Activated B cell treated with CpG ODN at 0.5 μM for 24 hours (primary cell): ENCODE data around the gene STARD10. TPM values are rescaled to one million over a fixed set of nuclear protein-coding genes. Genes with fewer than 3 reads are reported as not detected.
"Not testable (repeated sequence)": the region's sequence is repeated elsewhere in the genome, so short reads cannot be mapped to it uniquely, and the experiment has no call there.

Experiments
- ATAC-seq: fragments of 200-7000 bp; cut with Tn5 transposase; one replicate; pipeline ENCODE4 v1.10.0; 2021; ENCODE audit warnings: low read depth, mild to moderate bottlenecking, moderate library complexity
- CTCF ChIA-PET: fragments of 350-600 bp; sonication (Branson Sonifier 250); formaldehyde crosslinking; loops from one replicate; lab custom pipeline; 2021; ENCODE audit warnings: antibody characterized with exemption; lab: Charles Lee
- POLR2A ChIA-PET: fragments of 350-600 bp; sonication (Branson Sonifier 250); formaldehyde crosslinking; loops from one replicate; lab custom pipeline; 2021; ENCODE audit warnings: antibody characterized with exemption; lab: Charles Lee
- DNase-seq: peaks from one replicate; pipeline ENCODE4 v3.0.0; 2022
- H3K27ac Mint-ChIP-seq: one replicate; pipeline ENCODE4 v1.8.0; 2020; ENCODE audit warnings: mixed read lengths
- H3K27me3 Mint-ChIP-seq: one replicate; pipeline ENCODE4 v1.8.0; 2021; ENCODE audit warnings: mixed read lengths
- H3K36me3 Mint-ChIP-seq: one replicate; pipeline ENCODE4 v1.8.0; 2021; ENCODE audit warnings: low read depth, mixed read lengths
- H3K4me1 Mint-ChIP-seq: one replicate; pipeline ENCODE4 v1.8.0; 2021; ENCODE audit warnings: mixed read lengths
- H3K4me3 Mint-ChIP-seq: one replicate; pipeline ENCODE4 v1.8.0; 2020; ENCODE audit warnings: mild to moderate bottlenecking, mixed read lengths
- H3K9me3 Mint-ChIP-seq: one replicate; pipeline ENCODE4 v1.8.0; 2020; ENCODE audit warnings: mixed read lengths
- intact Hi-C: fragments of 100-400 bp; cut with micrococcal nuclease; formaldehyde crosslinking; loops from one replicate; pipeline ENCODE4 v1.15.1; 2024
- total RNA-seq: library from RNA; stranded (reverse); gene quantifications from 2 replicates; pipeline ENCODE4 v1.2.3, GENCODE V29; 2022
- TF ChIP-seq, protein P1 (sequence below): fragments of 200-600 bp; IDR thresholded peaks from one replicate; pipeline ENCODE4 v1.8.0; 2022; ENCODE audit warnings: antibody characterized with exemption, mild to moderate bottlenecking

STARD10 gene
- total RNA-seq, 1 donor from 2014 or later, result 42.6 TPM

DNA sequence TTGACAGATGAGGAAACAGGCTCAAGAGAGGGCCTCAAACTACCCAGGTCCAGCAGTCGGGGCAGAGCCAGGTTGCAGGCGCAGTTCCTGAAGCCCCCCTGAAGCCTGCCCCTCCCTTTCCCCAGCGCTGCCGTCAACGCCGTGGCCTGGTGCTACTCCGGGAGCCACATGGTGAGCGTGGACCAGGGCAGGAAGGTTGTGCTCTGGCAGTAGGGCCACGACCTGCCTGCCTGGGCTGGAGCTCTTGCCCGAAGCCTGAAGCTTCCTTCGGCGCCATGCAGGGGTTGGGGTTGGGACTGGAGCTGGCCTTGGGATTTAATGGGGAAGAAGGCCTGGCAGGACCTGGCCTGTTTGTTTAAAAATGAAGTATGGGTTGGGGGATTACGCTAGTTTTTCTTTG lies 35.3 kb upstream of the STARD10 start:
- Mint-ChIP-seq H3K27me3 (no peaks in the 10 kb centered on the region), H3K36me3 (peaks cover 63% of the 10 kb centered on the region), H3K4me3 (no peak overlapping the region), H3K27ac (peak overlapping the region; percentile 41), H3K9me3 (no peaks in the 10 kb centered on the region), H3K4me1 (peaks cover 30% of the 10 kb centered on the region)
- POLR2A ChIA-PET, result interaction anchor here (0.6 to 2.1 kb wide), 5 partner anchors 13 to 476 kb away, joined by 4 to 8 read pairs (median 4); no protein-coding TSS in a partner anchor
- ATAC-seq (no peak), DNase-seq (no peak)
- TF ChIP-seq, protein P1, sequence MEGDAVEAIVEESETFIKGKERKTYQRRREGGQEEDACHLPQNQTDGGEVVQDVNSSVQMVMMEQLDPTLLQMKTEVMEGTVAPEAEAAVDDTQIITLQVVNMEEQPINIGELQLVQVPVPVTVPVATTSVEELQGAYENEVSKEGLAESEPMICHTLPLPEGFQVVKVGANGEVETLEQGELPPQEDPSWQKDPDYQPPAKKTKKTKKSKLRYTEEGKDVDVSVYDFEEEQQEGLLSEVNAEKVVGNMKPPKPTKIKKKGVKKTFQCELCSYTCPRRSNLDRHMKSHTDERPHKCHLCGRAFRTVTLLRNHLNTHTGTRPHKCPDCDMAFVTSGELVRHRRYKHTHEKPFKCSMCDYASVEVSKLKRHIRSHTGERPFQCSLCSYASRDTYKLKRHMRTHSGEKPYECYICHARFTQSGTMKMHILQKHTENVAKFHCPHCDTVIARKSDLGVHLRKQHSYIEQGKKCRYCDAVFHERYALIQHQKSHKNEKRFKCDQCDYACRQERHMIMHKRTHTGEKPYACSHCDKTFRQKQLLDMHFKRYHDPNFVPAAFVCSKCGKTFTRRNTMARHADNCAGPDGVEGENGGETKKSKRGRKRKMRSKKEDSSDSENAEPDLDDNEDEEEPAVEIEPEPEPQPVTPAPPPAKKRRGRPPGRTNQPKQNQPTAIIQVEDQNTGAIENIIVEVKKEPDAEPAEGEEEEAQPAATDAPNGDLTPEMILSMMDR, result no peak
- CTCF ChIA-PET, result interaction anchor here (5.9 kb wide), 1 partner anchor 349 kb away, joined by 75 read pairs; no protein-coding TSS in a partner anchor
- intact Hi-C loops, result loop anchor here (10.0 kb wide), 1 partner anchor 556 kb away; no protein-coding TSS in a partner anchor

DNA sequence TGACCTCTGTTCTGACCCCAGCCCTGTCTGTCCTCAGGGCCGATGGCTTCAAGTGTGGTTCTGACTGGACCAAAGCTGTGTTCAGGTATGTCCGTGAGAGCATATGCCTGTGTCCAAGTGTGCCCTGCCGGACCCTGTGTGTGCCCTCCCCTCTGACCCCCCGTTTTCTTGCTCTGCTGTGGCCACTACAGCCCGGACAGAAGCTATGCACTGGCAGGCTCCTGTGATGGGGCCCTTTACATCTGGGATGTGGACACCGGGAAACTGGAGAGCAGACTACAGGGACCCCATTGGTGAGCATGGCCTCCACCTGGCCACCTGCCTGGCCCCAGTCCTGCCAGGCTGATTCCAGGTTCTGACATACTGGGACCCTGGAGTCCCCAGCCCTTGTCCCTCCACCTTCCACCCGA lies 34.9 kb upstream of the STARD10 start:
- H3K27ac Mint-ChIP-seq, result peak overlapping the region; percentile 73
- H3K4me3 Mint-ChIP-seq, result no peak overlapping the region
- ATAC-seq, result no peak
- no peaks in the 10 kb centered on the region for H3K27me3 Mint-ChIP-seq
- H3K36me3 Mint-ChIP-seq, result peaks cover 59% of the 10 kb centered on the region
- DNase-seq, result no peak
- intact Hi-C loops, result loop anchor here (10.0 kb wide), 1 partner anchor 556 kb away; no protein-coding TSS in a partner anchor
- peaks cover 32% of the 10 kb centered on the region for H3K4me1 Mint-ChIP-seq
- ChIA-PET POLR2A (interaction anchor here (0.6 to 1.7 kb wide), 4 partner anchors 13 to 476 kb away, joined by 3 to 8 read pairs (median 4); no protein-coding TSS in a partner anchor), CTCF (interaction anchor here (1.2 to 5.9 kb wide), 2 partner anchors 103 to 349 kb away, joined by 3 to 75 read pairs; no protein-coding TSS in a partner anchor)
- H3K9me3 Mint-ChIP-seq, result no peaks in the 10 kb centered on the region
- TF ChIP-seq, protein P1, result no peak

DNA sequence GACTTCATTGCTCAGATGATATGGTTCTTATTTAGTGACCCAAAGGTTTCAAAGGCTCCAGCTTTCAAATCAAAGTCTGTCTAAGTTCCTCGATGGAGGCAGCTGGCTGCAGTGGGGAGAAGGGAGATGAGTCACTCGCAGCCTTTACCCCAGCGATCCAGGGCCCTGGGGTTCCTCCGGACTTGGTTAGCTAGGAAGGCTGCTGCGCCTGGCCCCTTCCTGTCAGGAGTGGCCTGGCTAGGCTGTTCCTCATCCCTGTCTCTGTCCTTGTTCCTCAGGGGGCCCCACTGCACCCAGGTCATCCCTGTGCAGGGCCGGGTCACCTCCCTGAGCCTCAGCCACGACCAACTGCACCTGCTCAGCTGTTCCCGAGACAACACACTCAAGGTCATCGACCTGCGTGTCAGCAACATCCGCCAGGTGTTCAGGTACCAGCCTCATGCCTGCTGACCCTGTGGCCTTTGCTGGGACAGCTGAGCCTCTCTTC lies 34.3 kb upstream of the STARD10 start:
- ChIA-PET CTCF (interaction anchor here (1.2 to 5.9 kb wide), 2 partner anchors 103 to 350 kb away, joined by 3 to 75 read pairs; no protein-coding TSS in a partner anchor), POLR2A (interaction anchor here (0.7 to 1.7 kb wide), 6 partner anchors 12 to 350 kb away, joined by 3 to 6 read pairs (median 4); no protein-coding TSS in a partner anchor)
- H3K36me3 Mint-ChIP-seq, result peaks cover 56% of the 10 kb centered on the region
- H3K9me3 Mint-ChIP-seq, result no peaks in the 10 kb centered on the region
- peaks cover 37% of the 10 kb centered on the region for H3K4me1 Mint-ChIP-seq
- no peak for DNase-seq
- H3K27me3 Mint-ChIP-seq, result no peaks in the 10 kb centered on the region
- intact Hi-C loops, result loop anchor here (10.0 kb wide), 1 partner anchor 557 kb away; no protein-coding TSS in a partner anchor
- no peak for ATAC-seq
- TF ChIP-seq, protein P1, result no peak
- no peak overlapping the region for H3K4me3 Mint-ChIP-seq
- peak overlapping the region; percentile 73 for H3K27ac Mint-ChIP-seq

DNA sequence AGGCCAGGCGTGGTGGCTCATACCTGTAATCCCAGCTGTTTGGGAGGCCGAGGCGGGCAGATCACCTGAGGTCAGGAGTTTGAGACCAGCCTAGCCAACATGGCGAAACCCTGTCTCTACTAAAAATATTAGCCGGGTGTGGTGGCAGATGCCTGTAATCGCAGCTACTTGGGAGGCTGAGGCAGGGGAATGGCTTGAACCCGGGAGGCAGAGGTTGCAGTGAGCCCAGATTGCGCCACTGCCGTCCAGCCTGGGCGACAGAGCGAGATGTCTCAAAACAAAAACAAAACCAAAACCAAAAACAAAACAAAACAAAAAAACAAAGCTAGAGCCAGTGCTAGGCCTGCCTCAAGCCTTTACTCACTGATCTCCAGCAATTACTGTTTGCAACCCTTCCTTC lies 33.8 kb upstream of the STARD10 start:
- Mint-ChIP-seq H3K36me3 (peaks cover 51% of the 10 kb centered on the region), H3K4me1 (peaks cover 42% of the 10 kb centered on the region), H3K27ac (peak overlapping the region; percentile 73)
- ChIA-PET POLR2A (interaction anchor here (0.7 to 1.3 kb wide), 5 partner anchors 12 to 350 kb away, joined by 3 to 6 read pairs (median 4); no protein-coding TSS in a partner anchor), CTCF (interaction anchor here (1.2 to 5.9 kb wide), 2 partner anchors 102 to 350 kb away, joined by 3 to 75 read pairs; no protein-coding TSS in a partner anchor)
- DNase-seq, H3K27me3 Mint-ChIP-seq, H3K4me3 Mint-ChIP-seq, H3K9me3 Mint-ChIP-seq, ATAC-seq: not testable (repeated sequence)
- intact Hi-C loops, result loop anchor here (10.0 kb wide), 1 partner anchor 557 kb away; no protein-coding TSS in a partner anchor

DNA sequence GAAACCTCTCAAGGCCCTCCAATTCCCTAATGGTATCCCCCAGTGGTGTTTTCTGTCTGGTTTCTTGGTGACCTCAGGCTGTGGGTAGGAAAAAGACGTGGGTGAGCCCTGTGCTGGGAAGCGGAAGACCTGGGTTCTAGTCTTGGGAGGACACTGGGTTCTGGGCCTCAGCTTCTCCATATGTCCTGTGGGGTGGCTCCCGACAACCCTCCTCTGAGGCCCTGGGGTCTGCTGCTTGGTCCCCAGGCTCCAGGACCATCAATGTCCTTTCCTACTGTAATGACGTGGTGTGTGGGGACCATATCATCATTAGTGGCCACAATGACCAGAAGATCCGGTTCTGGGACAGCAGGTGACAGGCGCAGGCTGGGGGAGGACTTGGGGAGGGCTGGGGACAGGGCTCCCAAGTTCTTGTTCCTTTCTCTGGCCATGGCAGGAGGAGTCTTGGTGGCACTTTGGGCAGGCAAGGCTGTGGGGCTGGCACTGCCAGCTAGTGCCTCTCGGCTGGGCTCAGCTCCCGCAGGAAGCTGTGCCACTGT lies 33.2 kb upstream of the STARD10 start:
- CTCF ChIA-PET, result interaction anchor here (5.9 kb wide), 1 partner anchor 351 kb away, joined by 75 read pairs; no protein-coding TSS in a partner anchor
- TF ChIP-seq, protein P1, result no peak
- H3K36me3 Mint-ChIP-seq, result peaks cover 47% of the 10 kb centered on the region
- no peak overlapping the region for H3K4me3 Mint-ChIP-seq
- peaks cover 45% of the 10 kb centered on the region for H3K4me1 Mint-ChIP-seq
- no peak for DNase-seq
- intact Hi-C loops, result loop anchor here (10.0 kb wide), 1 partner anchor 558 kb away; no protein-coding TSS in a partner anchor
- no peaks in the 10 kb centered on the region for H3K9me3 Mint-ChIP-seq
- no peaks in the 10 kb centered on the region for H3K27me3 Mint-ChIP-seq
- ATAC-seq, result no peak
- POLR2A ChIA-PET, result interaction anchor here (1.2 to 1.3 kb wide), 3 partner anchors 12 to 351 kb away, joined by 4 to 6 read pairs (median 5); no protein-coding TSS in a partner anchor
- peak overlapping the region; percentile 73 for H3K27ac Mint-ChIP-seq
